ENCODE data around the gene ELFN2.

The ELFN2 gene

DNA sequence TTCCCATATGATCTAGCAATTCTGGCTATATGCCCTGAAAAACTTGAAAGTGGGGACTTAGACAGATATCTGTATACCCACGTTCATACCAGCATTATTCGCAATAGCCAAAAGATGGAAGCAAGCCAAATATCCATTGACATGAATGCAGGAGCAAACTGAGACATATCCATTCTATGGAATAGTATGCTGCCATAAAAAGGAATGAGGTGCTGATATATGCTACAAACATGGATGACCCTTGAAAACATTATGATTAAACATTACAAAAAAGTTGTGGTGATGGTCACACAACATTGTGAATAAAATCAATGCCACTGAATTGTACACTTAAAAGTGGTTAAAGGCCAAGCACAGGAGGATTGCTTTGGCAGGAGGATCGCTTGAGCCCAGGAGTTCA is 33.4 kb upstream of the ELFN2 start:
- TF ChIP-seq, protein P1, sequence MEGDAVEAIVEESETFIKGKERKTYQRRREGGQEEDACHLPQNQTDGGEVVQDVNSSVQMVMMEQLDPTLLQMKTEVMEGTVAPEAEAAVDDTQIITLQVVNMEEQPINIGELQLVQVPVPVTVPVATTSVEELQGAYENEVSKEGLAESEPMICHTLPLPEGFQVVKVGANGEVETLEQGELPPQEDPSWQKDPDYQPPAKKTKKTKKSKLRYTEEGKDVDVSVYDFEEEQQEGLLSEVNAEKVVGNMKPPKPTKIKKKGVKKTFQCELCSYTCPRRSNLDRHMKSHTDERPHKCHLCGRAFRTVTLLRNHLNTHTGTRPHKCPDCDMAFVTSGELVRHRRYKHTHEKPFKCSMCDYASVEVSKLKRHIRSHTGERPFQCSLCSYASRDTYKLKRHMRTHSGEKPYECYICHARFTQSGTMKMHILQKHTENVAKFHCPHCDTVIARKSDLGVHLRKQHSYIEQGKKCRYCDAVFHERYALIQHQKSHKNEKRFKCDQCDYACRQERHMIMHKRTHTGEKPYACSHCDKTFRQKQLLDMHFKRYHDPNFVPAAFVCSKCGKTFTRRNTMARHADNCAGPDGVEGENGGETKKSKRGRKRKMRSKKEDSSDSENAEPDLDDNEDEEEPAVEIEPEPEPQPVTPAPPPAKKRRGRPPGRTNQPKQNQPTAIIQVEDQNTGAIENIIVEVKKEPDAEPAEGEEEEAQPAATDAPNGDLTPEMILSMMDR (IDR thresholded peaks at IDR 0.05), result no peak
- no peak overlapping the region for H3K4me3 ChIP-seq (ENCODE audit: low read depth, low read length)
- H3K4me1 ChIP-seq, result no peaks in the 10 kb centered on the region
- H3K9me3 ChIP-seq (ENCODE audit: control insufficient read depth, low read length), result no peaks in the 10 kb centered on the region
- no peaks in the 10 kb centered on the region for H3K36me3 ChIP-seq (ENCODE audit: control insufficient read depth, insufficient read depth, low read length)
- no peak overlapping the region for H3K9ac ChIP-seq
- peaks cover 4% of the 10 kb centered on the region for H3K27me3 ChIP-seq (ENCODE audit: control insufficient read depth, insufficient read depth, low read length)
- no peaks in the 10 kb centered on the region for H3K79me2 ChIP-seq
- no peak overlapping the region for H2AFZ ChIP-seq
- H3K27ac ChIP-seq, result no peak overlapping the region
- H3K4me2 ChIP-seq (ENCODE audit: low read length), result no peak overlapping the region

GRCh38 chr22:37459206-37459605 is 31.9 kb upstream of the ELFN2 start:
- no peak overlapping the region for H3K4me2 ChIP-seq (ENCODE audit: low read length)
- no peak overlapping the region for H3K27ac ChIP-seq
- H3K36me3 ChIP-seq (ENCODE audit: control insufficient read depth, insufficient read depth, low read length), result no peaks in the 10 kb centered on the region
- H3K4me3 ChIP-seq (ENCODE audit: low read depth, low read length), result no peak overlapping the region
- no peaks in the 10 kb centered on the region for H3K4me1 ChIP-seq
- no peak overlapping the region for H2AFZ ChIP-seq
- peaks cover 4% of the 10 kb centered on the region for H3K27me3 ChIP-seq (ENCODE audit: control insufficient read depth, insufficient read depth, low read length)
- no peaks in the 10 kb centered on the region for H3K79me2 ChIP-seq
- TF ChIP-seq, protein P1 (IDR thresholded peaks at IDR 0.05), result no peak
- no peaks in the 10 kb centered on the region for H3K9me3 ChIP-seq (ENCODE audit: control insufficient read depth, low read length)
- H3K9ac ChIP-seq, result no peak overlapping the region

- H3K27me3 ChIP-seq (ENCODE audit: control insufficient read depth, insufficient read depth, low read length), result peaks cover 4% of the 10 kb centered on the region
These were observed 30.0 kb upstream of the ELFN2 start for GRCh38 chr22:37457093-37457893.

DNA sequence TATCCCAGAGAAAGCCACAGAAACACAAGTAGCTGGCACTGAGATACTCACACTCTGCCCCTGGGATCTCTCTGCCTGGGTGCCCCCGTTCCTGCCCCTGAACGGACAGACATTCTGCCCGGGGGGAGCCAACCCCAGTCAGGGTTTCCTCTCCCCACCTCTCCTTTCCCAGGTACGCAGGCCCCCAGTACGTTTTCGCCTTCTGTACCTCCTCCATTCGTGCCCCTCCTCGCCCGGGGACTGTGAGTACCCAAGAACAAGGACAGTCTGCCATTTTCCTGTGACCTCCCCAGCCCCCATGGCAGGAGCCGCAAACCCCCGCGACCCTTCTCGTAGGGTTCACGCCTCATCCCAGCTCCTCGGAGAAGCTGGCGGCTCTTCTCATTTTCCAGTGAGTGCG is 29.1 kb upstream of the ELFN2 start:
- Histone ChIP-seq H3K27ac (no peak overlapping the region), H3K9ac (no peak overlapping the region)

More at GRCh38 chr22:37457093-37457893, 30.0 kb upstream of the ELFN2 start:
- Histone ChIP-seq H3K36me3 (ENCODE audit: control insufficient read depth, insufficient read depth, low read length) (no peaks in the 10 kb centered on the region), H3K4me1 (no peaks in the 10 kb centered on the region), H3K9me3 (ENCODE audit: control insufficient read depth, low read length) (no peaks in the 10 kb centered on the region), H3K9ac (no peak overlapping the region), H2AFZ (no peak overlapping the region), H3K27ac (no peak overlapping the region), H3K4me2 (ENCODE audit: low read length) (no peak overlapping the region), H3K79me2 (no peaks in the 10 kb centered on the region), H3K4me3 (ENCODE audit: low read depth, low read length) (no peak overlapping the region)
- TF ChIP-seq, protein P1 (IDR thresholded peaks at IDR 0.05), result peak; percentile 63

More for the DNA sequence above, 29.1 kb upstream of the ELFN2 start:
- H3K27me3 ChIP-seq (ENCODE audit: control insufficient read depth, insufficient read depth, low read length), result peaks cover 4% of the 10 kb centered on the region
- H3K79me2 ChIP-seq, result no peaks in the 10 kb centered on the region
- no peak overlapping the region for H2AFZ ChIP-seq
- TF ChIP-seq, protein P1 (IDR thresholded peaks at IDR 0.05), result no peak
- H3K4me2 ChIP-seq (ENCODE audit: low read length), result no peak overlapping the region
- no peaks in the 10 kb centered on the region for H3K4me1 ChIP-seq
- H3K36me3 ChIP-seq (ENCODE audit: control insufficient read depth, insufficient read depth, low read length), result no peaks in the 10 kb centered on the region
- no peak overlapping the region for H3K4me3 ChIP-seq (ENCODE audit: low read depth, low read length)
- no peaks in the 10 kb centered on the region for H3K9me3 ChIP-seq (ENCODE audit: control insufficient read depth, low read length)

Measured in parathyroid adenoma (tissue), 2 donors.